Endothelial cell of umbilical vein (primary cell): ENCODE data around the gene SPHK2. TPM values are rescaled to one million over a fixed set of nuclear protein-coding genes. Genes with fewer than 3 reads are reported as not detected.

Source experiments
- BruUV-seq: library from RNA; stranded (reverse); fragments of 400-500 nt; replicated peaks from 2 replicates; lab custom pipeline; 2021; lab: Mats Ljungman, UMichigan
- CTCF ChIA-PET: fragments of 300-600, 350-600 bp; sonication (Branson Sonifier 250); formaldehyde crosslinking; loops from one replicate; lab custom pipeline; 2021; ENCODE audit warnings: antibody characterized with exemption, inconsistent platforms; lab: Charles Lee
- POLR2A ChIA-PET: fragments of 300-600, 350-600 bp; sonication (Branson Sonifier 250); formaldehyde crosslinking; loops from one replicate; lab custom pipeline; 2021; ENCODE audit warnings: antibody characterized with exemption, inconsistent platforms; lab: Charles Lee
- DNase-seq: peaks from one replicate; pipeline ENCODE4 v3.0.0-alpha.2; 2011; ENCODE audit warnings: low read depth, low spot score
- FAIRE-seq: peaks from 2 replicates; lab custom pipeline; 2011; peaks lifted over from hg19 to GRCh38; lab: Jason Lieb, UNC
- H2AFZ ChIP-seq: 2 replicates; pipeline ENCODE4 v1.6.0; 2012; ENCODE audit warnings: low read depth, low read length, control low read depth, inconsistent platforms
- H3K27ac ChIP-seq: 2 replicates; pipeline ENCODE4 v1.5.1; 2011; ENCODE audit warnings: low read depth, mild to moderate bottlenecking, control low read depth, low read length, moderate library complexity; ENCODE audit not compliant: insufficient read depth
- H3K27me3 ChIP-seq, 2 experiments: 2 replicates each; pipeline versions ENCODE4 v1.6.0 to v1.6.1; 2011; ENCODE audit warnings: low read length in 2 of 2, mixed read lengths in 1 of 2; ENCODE audit not compliant: control insufficient read depth in 2 of 2, insufficient read depth in 2 of 2
- H3K36me3 ChIP-seq, 2 experiments: 2 replicates in 1 of 2; 3 replicates in 1 of 2; pipeline ENCODE4 v1.5.1; 2011; ENCODE audit warnings: low read length in 2 of 2, mild to moderate bottlenecking in 1 of 2, moderate library complexity in 1 of 2; ENCODE audit not compliant: control insufficient read depth in 2 of 2, insufficient read depth in 2 of 2; ENCODE audit errors: extremely low read depth in 1 of 2
- H3K4me1 ChIP-seq: 3 replicates; pipeline ENCODE4 v1.5.1; 2011; ENCODE audit warnings: mild to moderate bottlenecking, low read length; ENCODE audit not compliant: control insufficient read depth, insufficient read depth; ENCODE audit errors: extremely low read depth
- H3K4me2 ChIP-seq: 2 replicates; pipeline ENCODE4 v1.6.1; 2011; ENCODE audit warnings: low read length, control low read depth, mixed read lengths; ENCODE audit not compliant: insufficient read depth
- H3K4me3 ChIP-seq, 3 experiments: fragments of 200-600 bp in 1 of 3; sonication (generic), shearing (Covaris generic) in 1 of 3; replicated peaks in 1 of 3; 2 replicates each; pipeline ENCODE4 v1.5.1; 2011 to 2016; ENCODE audit warnings: control low read depth in 3 of 3, low read length in 3 of 3, mild to moderate bottlenecking in 2 of 3, inconsistent platforms in 1 of 3, low read depth in 1 of 3, moderate library complexity in 1 of 3; ENCODE audit not compliant: insufficient read depth in 1 of 3
- H3K79me2 ChIP-seq: 2 replicates; pipeline ENCODE4 v1.6.0; 2012; ENCODE audit warnings: low read length, inconsistent platforms; ENCODE audit not compliant: control insufficient read depth, insufficient read depth
- H3K9ac ChIP-seq: replicated peaks from 2 replicates; pipeline ENCODE3; 2011; ENCODE audit warnings: low read length, control low read depth; ENCODE audit not compliant: insufficient read depth; ENCODE audit errors: extremely low read depth
- H3K9me1 ChIP-seq: replicated peaks from 3 replicates; pipeline ENCODE4 v1.6.0; 2011; ENCODE audit warnings: mild to moderate bottlenecking, low read length; ENCODE audit not compliant: control insufficient read depth, insufficient read depth; ENCODE audit errors: extremely low read depth
- H3K9me3 ChIP-seq: replicated peaks from 2 replicates; pipeline ENCODE4 v1.5.1; 2012; ENCODE audit warnings: low read length, inconsistent platforms; ENCODE audit not compliant: control insufficient read depth, insufficient read depth
- H4K20me1 ChIP-seq: replicated peaks from 2 replicates; pipeline ENCODE3; 2011; ENCODE audit warnings: mild to moderate bottlenecking, low read length; ENCODE audit not compliant: control insufficient read depth, insufficient read depth; ENCODE audit errors: extremely low read depth
- EZH2 ChIP-seq: IDR thresholded peaks from 2 replicates; pipeline ENCODE4 v1.6.1; 2012; ENCODE audit warnings: borderline replicate concordance, low read depth, mild to moderate bottlenecking, moderate library complexity, low read length, inconsistent platforms; ENCODE audit not compliant: severe bottlenecking
- FOS ChIP-seq: IDR thresholded peaks from 2 replicates; pipeline ENCODE4 v1.6.1; 2011; ENCODE audit warnings: mild to moderate bottlenecking, low read length, moderate library complexity, borderline replicate concordance; ENCODE audit not compliant: insufficient read depth
- GATA2 ChIP-seq: IDR thresholded peaks from 2 replicates; pipeline ENCODE4 v1.7.0; 2011; ENCODE audit warnings: low read depth, mild to moderate bottlenecking, moderate library complexity, mixed read lengths, low read length; ENCODE audit not compliant: insufficient read length, insufficient read depth
- JUN ChIP-seq: IDR thresholded peaks from 2 replicates; pipeline ENCODE4 v1.6.1; 2011; ENCODE audit warnings: borderline replicate concordance, low read depth; ENCODE audit not compliant: insufficient read length, insufficient read depth
- MAX ChIP-seq: IDR thresholded peaks from 2 replicates; pipeline ENCODE4 v1.6.1; 2011; ENCODE audit not compliant: insufficient read depth, insufficient read length
- MYC ChIP-seq: IDR thresholded peaks from one replicate; pipeline ENCODE4 v1.6.1; 2011; ENCODE audit warnings: mild to moderate bottlenecking, low read depth, low read length
- POLR2A ChIP-seq: IDR thresholded peaks from 2 replicates; pipeline ENCODE4 v1.6.1; 2012; ENCODE audit warnings: low read depth, mild to moderate bottlenecking, control low read depth, low read length
- POLR2AphosphoS5 ChIP-seq: IDR thresholded peaks from 2 replicates; pipeline ENCODE4 v1.6.1; 2012; ENCODE audit warnings: low read depth, mild to moderate bottlenecking, control low read depth, low read length, moderate library complexity; ENCODE audit not compliant: insufficient read depth
- dilution Hi-C: fragments of 300-500 bp; cut with MboI; formaldehyde crosslinking; loops from one replicate; pipeline ENCODE4 v1.15.0; 2019; ENCODE audit warnings: low sequenced_read_pairs; ENCODE audit not compliant: extremely low pct_ligation_motif_present
- intact Hi-C: fragments of 100-400 bp; cut with micrococcal nuclease; formaldehyde crosslinking; loops from one replicate; pipeline ENCODE4 v1.10.0; 2022
- polyA plus RNA-seq, 4 experiments: library from polyadenylated mRNA; depleted of rRNA in 3 of 4; stranded (reverse) in 3 of 4; unstranded in 1 of 4; fragments of >200 nt; gene quantifications; 2 replicates each; pipeline versions ENCODE4 v1.2.1 to v1.2.3, GENCODE V29; 2011 to 2012; ENCODE audit warnings: missing spikeins in 1 of 4
- total RNA-seq: library from RNA; stranded (reverse); gene quantifications from 2 replicates; pipeline ENCODE4 v1.2.3, GENCODE V29; 2021
- TF ChIP-seq, protein P1 (sequence below), 2 donors: IDR thresholded peaks; 1 replicate in 1 of 2; 2 replicates in 1 of 2; pipeline ENCODE4 v1.5.1; 2011; ENCODE audit warnings: low read length in 2 of 2, mild to moderate bottlenecking in 2 of 2, moderate library complexity in 2 of 2, control low read depth in 1 of 2, inconsistent platforms in 1 of 2, low read depth in 1 of 2; ENCODE audit not compliant: insufficient read depth in 1 of 2; ENCODE audit errors: extremely low read depth in 1 of 2

Gene SPHK2
- total and polyA plus RNA-seq, 2 donors (not counting 3 experiments of a cell fraction or from before 2014, with no cell fraction given): 20.2 to 31.1 TPM

GRCh38 chr19:48616041-48616436 is 3.3 kb upstream of the SPHK2 start:
- Histone ChIP-seq H3K36me3 (peaks cover 19 to 24% of the 10 kb centered on the region in 2 experiments), H3K9me3 (no peaks in the 10 kb centered on the region), H3K27me3 (no peaks in the 10 kb centered on the region), H3K9me1 (no peaks in the 10 kb centered on the region), H3K79me2 (peaks cover 38% of the 10 kb centered on the region), H3K27ac (no peak overlapping the region), H3K4me3 (no peak overlapping the region), H4K20me1 (no peaks in the 10 kb centered on the region), H3K4me2 (no peak overlapping the region), H3K4me1 (peaks cover 25% of the 10 kb centered on the region), H3K9ac (no peak overlapping the region), H2AFZ (no peak overlapping the region)
- dilution Hi-C loops (no loop called here), intact Hi-C loops (no loop called here)
- BruUV-seq: no TSS peak
- TF ChIP-seq POLR2A (peak; percentile 26), JUN (no peak)
- TF ChIP-seq, protein P1, sequence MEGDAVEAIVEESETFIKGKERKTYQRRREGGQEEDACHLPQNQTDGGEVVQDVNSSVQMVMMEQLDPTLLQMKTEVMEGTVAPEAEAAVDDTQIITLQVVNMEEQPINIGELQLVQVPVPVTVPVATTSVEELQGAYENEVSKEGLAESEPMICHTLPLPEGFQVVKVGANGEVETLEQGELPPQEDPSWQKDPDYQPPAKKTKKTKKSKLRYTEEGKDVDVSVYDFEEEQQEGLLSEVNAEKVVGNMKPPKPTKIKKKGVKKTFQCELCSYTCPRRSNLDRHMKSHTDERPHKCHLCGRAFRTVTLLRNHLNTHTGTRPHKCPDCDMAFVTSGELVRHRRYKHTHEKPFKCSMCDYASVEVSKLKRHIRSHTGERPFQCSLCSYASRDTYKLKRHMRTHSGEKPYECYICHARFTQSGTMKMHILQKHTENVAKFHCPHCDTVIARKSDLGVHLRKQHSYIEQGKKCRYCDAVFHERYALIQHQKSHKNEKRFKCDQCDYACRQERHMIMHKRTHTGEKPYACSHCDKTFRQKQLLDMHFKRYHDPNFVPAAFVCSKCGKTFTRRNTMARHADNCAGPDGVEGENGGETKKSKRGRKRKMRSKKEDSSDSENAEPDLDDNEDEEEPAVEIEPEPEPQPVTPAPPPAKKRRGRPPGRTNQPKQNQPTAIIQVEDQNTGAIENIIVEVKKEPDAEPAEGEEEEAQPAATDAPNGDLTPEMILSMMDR (IDR thresholded peaks at IDR 0.05; ENCODE audit: extremely low read depth in 1 of 2, insufficient read depth in 1 of 2, low read depth in 1 of 2, low read length in 2 of 2): no peak
- CTCF ChIA-PET: interaction anchor here (1.1 to 1.7 kb wide), 2 partner anchors 14 to 292 kb away, joined by 3 to 9 read pairs; no protein-coding TSS in a partner anchor
- FAIRE-seq (no peak), DNase-seq (no peak)
- POLR2A ChIA-PET: no interaction called here

- H3K27me3 ChIP-seq: no peaks in the 10 kb centered on the region
- H3K36me3 ChIP-seq: peaks cover 19 to 24% of the 10 kb centered on the region in 2 experiments
- H4K20me1 ChIP-seq: no peaks in the 10 kb centered on the region
- ChIA-PET CTCF (interaction anchor here (0.6 to 2.0 kb wide), 5 partner anchors 14 to 292 kb away, joined by 3 to 9 read pairs (median 5); no protein-coding TSS in a partner anchor), POLR2A (no interaction called here)
- no peak overlapping the region for H2AFZ ChIP-seq
- no peaks in the 10 kb centered on the region for H3K9me1 ChIP-seq
- peak overlapping the region in 1 of 3 experiments; percentile 96 for H3K4me3 ChIP-seq
- no peak for FAIRE-seq
- peak overlapping the region; percentile 99 for H3K9ac ChIP-seq
- no peak for DNase-seq
- no TSS peak for BruUV-seq
- intact Hi-C loops: no loop called here
- peak overlapping the region; percentile 99 for H3K4me2 ChIP-seq
- H3K27ac ChIP-seq: peak overlapping the region; percentile 26
- no peak for TF ChIP-seq MAX
- no peak for TF ChIP-seq GATA2
- no peak for TF ChIP-seq FOS
- TF ChIP-seq EZH2: no peak
- TF ChIP-seq POLR2AphosphoS5: no peak
- no peak for TF ChIP-seq POLR2A
- no peak for TF ChIP-seq JUN
- TF ChIP-seq, protein P1 (IDR thresholded peaks at IDR 0.05; ENCODE audit: extremely low read depth in 1 of 2, insufficient read depth in 1 of 2, low read depth in 1 of 2, low read length in 2 of 2): no peak
- TF ChIP-seq MYC: no peak
- no peaks in the 10 kb centered on the region for H3K9me3 ChIP-seq
- H3K79me2 ChIP-seq: peaks cover 38% of the 10 kb centered on the region
- dilution Hi-C loops: no loop called here
- peaks cover 25% of the 10 kb centered on the region for H3K4me1 ChIP-seq
Observed at GRCh38 chr19:48616491-48617056, 2.7 kb upstream of the SPHK2 start.
